Sigmoid colon (tissue), 4 donors: ENCODE measurements around the gene ALPI.

ENCODE experiments used
- CTCF ChIP-seq, 4 experiments: fragments of 450-650 bp in 3 of 4; fragments of 200-600 bp in 1 of 4; IDR thresholded peaks; one replicate each; pipeline ENCODE4 v1.5.1; 2016 to 2019; ENCODE audit warnings: antibody characterized with exemption in 4 of 4, mild to moderate bottlenecking in 3 of 4, moderate library complexity in 2 of 4
- EP300 ChIP-seq, 4 donors: sonication (generic); formaldehyde crosslinking; IDR thresholded peaks; one replicate each; pipeline ENCODE4 v1.6.1; 2017; ENCODE audit warnings: antibody characterized with exemption in 4 of 4
- POLR2A ChIP-seq, 2 donors: fragments of 450-650 bp; IDR thresholded peaks; one replicate each; pipeline ENCODE4 v1.6.1; 2016; ENCODE audit warnings: antibody characterized with exemption in 2 of 2, mild to moderate bottlenecking in 2 of 2, moderate library complexity in 2 of 2

GRCh38 chr2:232422051-232422450 lies 33.9 kb upstream of the ALPI start:
- TF ChIP-seq CTCF (IDR thresholded peaks at IDR 0.05) (no peak), POLR2A (IDR thresholded peaks at IDR 0.05) (no peak), EP300 (IDR thresholded peaks at IDR 0.05) (no peak)
